GM21825 (cell line): ENCODE results near the gene FIGNL2.

Experiments used
- ATAC-seq: cut with Tn5 transposase; IDR thresholded peaks from one replicate; pipeline ENCODE4 v1.9.1; 2021; ENCODE audit warnings: mild to moderate bottlenecking, moderate library complexity; ENCODE audit not compliant: unreplicated experiment

FIGNL2 gene

GRCh38 chr12:51784688-51785087 lies 63.8 kb downstream of the FIGNL2 start:
- ATAC-seq, result no peak

- ATAC-seq, result no peak
Measured at GRCh38 chr12:51779876-51780275, 68.6 kb downstream of the FIGNL2 start.

- no peak for ATAC-seq
Measured at GRCh38 chr12:51777973-51778372, 70.5 kb downstream of the FIGNL2 start.

GRCh38 chr12:51777457-51777856 lies 71.1 kb downstream of the FIGNL2 start:
- ATAC-seq, result no peak

GRCh38 chr12:51774933-51775332 lies 73.6 kb downstream of the FIGNL2 start:
- ATAC-seq, result no peak

- ATAC-seq, result no peak
Measured at GRCh38 chr12:51773145-51773869, 75.2 kb downstream of the FIGNL2 start.

GRCh38 chr12:51771008-51771407 lies 77.5 kb downstream of the FIGNL2 start:
- no peak for ATAC-seq
